Activated gamma-delta T cell treated with Interleukin-2 at 50 U/mL for 16 hours (primary cell): ENCODE data around the gene MLLT6.
A peak's percentile ranks its signal among the peaks of the same experiment; 100 is the strongest.

ENCODE experiments used
- DNase-seq: peaks from one replicate; pipeline ENCODE4 v3.0.0-alpha.2; 2020

MLLT6 gene

GRCh38 chr17:38676706-38677504 is 28.2 kb upstream of the MLLT6 start:
- DNase-seq, result peak; percentile 76

DNA sequence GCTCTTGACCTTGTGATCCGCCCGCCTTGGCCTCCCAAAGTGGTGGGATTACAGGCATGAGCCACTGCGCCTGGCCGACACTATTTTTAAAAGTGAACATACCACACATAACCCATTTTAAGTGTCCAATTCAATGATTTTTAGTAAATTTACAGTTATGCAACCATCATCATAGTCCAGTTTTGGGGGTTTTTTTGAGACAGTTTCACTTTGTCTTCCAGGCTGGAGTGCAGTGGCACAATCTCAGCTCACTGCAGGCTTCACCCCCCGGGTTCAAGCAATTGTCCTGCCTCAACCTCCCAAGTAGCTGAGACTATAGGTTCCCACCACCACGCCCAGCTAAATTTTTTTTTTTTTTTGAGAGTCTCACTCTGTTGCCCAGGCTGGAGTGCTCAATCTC is 27.3 kb upstream of the MLLT6 start:
- no peak for DNase-seq

DNA sequence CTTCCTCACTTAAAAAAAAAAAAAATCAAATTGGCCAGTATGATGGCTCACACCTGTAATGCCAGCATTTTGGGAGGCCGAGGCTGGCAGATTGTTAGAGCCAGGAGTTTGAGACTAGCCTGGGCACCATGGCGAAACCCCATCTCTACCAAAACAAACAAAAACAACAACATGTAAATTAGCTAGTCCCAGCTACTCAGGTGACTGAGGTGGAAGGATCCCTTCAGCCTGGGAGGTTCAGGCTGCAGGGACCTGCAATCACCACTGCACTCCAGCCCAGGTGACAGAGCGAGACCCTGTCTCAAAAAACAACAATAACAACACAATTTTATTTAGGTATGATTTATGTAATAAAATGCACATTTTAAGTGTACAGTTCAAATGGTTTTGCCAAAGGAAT is 24.0 kb upstream of the MLLT6 start:
- no peak for DNase-seq

DNA sequence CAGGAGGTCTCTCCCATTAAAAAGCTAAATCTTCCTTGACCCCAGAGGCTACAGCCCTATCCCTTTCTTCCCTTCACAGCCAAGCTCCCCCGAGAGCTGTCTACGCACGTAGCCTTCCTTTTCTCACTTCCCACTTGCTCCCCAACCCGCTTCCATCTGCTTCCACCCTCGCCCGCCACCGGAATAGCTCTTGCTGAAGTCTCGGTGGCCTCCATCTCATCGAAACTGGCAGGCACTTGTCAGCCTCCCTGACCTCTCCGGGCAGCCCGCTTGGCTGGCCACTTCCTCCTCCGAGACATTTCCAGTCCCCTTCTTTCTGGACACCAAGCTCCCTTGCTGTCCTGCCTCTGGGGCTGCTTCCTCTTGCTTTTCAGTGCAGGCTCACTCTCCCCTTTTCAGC is 19.6 kb upstream of the MLLT6 start:
- DNase-seq, result no peak

DNA sequence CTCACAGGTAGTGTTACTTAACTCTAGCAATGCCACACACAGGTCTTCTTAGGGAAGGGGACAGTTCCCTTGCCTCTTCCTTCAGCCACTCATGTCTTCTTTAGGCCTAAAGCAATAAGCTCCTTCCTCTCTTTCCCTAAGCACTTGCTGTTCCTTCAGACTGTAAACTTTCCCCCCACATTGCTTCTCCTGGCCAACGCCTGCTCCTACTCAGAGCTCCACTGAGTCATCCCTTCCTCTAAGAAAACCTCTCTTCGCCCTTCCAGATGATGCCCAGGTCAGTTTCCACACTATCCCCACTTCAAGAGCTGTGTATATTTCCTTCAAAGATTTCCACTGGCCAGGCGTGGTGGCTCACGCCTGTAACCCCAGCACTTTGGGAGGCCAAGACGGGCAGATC is 17.8 kb upstream of the MLLT6 start:
- DNase-seq, result no peak

- DNase-seq, result no peak
Measured at GRCh38 chr17:38690386-38690785, 14.7 kb upstream of the MLLT6 start.

DNA sequence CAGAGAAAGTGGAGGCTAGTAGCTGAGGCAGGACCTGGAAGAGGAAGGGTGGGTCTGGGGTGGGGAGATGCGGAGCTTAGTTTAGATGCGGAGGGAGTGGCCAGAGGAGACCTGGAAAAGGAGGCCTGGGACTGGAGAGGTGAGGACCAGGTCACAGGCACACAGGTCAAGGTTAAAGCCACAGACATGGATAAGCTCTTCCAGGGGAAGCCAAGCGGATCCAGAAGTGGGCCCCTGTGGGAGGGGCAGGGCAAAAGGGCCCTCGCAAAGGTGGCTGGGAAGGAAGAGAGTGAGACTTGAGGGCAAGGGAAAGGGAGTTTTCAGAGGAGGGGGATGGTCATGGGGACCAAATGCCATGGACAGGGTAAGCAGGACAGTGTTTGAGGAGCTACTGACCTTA is 13.9 kb upstream of the MLLT6 start:
- DNase-seq, result no peak

- no peak for DNase-seq
Measured at GRCh38 chr17:38693700-38694329, 11.3 kb upstream of the MLLT6 start.

DNA sequence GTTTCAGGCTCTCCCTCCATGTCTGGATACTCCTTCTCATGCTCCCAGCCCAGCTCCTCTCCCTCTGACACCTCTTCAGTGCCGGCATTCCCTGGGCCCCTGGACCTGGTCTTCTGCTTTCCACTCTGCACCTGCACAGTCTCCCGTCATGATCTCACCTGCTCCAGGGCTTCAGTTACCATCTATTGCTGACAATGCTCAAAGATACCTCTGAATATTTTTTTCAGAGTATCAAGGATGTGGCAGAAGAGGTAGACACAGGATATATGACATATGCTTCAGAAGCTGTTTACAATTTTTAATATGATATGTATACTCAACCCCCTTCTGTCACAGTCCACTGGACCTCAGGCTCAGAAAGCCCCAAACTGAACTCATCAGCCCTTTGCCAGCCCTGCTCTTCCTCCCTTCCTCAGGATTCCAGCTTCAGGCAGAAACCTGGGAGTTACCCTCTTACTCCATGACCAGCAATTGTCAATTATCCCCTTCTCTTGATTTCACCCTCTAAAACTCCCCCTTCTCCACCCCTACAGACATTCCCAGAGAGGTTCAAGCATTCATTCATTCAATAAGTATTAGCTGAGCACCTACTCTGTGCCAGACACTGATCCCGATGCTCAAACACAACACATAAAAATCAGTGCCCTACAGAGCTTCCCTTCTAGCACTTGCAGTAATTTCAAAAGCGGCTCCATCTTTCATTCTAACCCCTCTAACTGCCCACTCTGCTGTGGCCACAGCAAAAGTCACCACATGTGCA is 7.8 kb upstream of the MLLT6 start:
- no peak for DNase-seq

DNA sequence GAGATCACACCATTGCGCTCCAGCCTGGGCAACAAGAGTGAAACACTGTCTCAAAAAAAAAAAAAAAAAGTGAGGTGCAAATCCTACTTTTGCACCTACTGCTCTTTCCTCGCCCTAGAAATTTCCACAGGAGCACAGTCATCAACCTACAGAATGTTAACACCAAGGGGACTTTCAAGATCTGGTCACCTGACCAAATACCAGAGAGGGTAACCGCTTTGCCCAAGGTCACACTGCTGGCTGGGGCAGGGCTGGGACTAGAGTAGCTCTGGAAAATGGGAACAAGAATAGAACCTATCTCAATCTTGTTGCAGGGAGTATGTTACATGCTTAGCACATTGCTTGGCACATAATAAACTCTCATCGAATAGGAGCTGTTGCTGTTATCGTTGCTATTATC is 6.3 kb upstream of the MLLT6 start:
- no peak for DNase-seq

GRCh38 chr17:38701504-38702165 is 3.4 kb upstream of the MLLT6 start:
- DNase-seq, result peak; percentile 56

- peak; percentile 73 for DNase-seq
Measured at GRCh38 chr17:38702166-38702915, 2.7 kb upstream of the MLLT6 start.

- DNase-seq, result no peak
Measured at GRCh38 chr17:38702916-38703741, 1.9 kb upstream of the MLLT6 start.

- DNase-seq, result peak; percentile 73
Measured at GRCh38 chr17:38703742-38704605, 1.1 kb upstream of the MLLT6 start.

DNA sequence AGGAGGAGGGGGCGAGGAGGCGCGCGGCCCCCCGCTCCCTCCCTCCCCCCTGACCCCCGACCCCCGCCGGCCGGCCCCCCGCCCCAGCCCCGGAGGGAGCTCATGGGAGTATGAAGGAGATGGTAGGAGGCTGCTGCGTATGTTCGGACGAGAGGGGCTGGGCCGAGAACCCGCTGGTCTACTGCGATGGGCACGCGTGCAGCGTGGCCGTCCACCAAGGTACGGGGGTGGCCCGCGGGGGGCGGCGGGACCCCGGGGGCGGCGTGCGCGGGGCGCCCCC is 390 bp downstream of the MLLT6 start:
- no peak for DNase-seq

GRCh38 chr17:38705803-38706504 is 881 bp downstream of the MLLT6 start:
- DNase-seq, result peak; percentile 29

DNA sequence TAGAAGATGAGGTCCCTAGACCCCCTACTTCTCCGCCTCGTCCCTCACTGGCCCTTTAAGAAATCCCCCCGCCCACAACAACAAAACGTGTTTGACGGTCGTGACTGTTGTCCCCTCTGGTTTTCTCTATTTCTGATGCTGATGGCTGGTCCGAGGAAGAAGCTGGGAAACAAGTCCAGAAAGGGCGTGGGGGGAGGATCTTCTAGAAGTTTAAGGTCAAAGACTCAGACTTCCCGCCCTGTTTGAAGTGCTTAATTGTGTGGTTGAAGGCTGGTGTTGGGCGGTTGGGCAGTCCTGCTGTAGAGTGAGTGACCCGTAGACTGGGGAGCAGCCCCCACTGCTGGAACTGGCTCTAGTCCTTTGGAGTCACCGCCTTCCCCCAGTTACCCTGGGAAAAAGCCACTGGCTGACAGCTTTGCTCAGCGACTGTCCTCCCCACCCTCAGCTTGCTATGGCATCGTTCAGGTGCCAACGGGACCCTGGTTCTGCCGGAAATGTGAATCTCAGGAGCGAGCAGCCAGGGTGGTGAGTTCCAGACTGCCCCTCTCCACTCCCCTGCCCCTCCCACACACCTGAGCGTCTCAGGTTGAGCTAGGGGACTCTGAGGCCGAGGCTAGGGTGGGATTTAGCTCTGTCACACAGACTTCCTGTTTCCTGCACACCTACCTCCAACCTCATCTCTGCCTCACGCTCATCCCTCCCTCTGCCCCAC is 1.6 kb downstream of the MLLT6 start:
- peak; percentile 23 for DNase-seq

DNA sequence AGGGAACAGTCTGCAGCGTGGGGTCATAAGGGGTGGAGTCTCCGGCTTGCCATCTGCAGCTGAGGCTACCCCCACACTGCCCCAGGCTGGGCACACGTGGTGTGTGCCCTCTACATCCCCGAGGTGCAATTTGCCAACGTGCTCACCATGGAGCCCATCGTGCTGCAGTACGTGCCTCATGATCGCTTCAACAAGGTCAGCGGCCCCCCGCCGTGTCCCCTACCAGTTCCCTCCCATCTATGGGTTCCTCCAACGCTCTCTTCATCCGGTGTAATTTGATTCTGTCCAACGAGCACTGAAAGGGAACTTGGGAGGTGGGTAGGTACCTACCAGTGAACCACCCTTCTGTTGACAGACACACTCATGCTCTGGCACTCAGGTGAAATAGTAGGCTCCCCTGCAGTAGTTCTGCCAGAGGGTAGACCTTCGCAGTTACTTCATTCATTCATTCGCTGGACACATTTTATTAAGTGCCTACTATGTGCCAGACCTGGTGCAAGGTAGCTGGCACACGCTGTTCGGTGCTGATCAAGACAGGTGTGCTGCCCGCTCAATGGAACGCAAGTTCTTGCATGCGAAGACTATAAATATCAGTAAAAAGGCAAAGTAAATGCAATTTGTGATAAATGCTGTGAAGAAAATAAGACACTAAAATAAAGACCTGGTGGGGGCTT is 2.7 kb downstream of the MLLT6 start:
- DNase-seq, result no peak
